Left cardiac atrium (tissue), 4 donors: ENCODE results near the gene MEMO1. TPM values are rescaled to one million over a fixed set of nuclear protein-coding genes. Genes with fewer than 3 reads are reported as not detected.
"Not testable (repeated sequence)": the region's sequence is repeated elsewhere in the genome, so short reads cannot be mapped to it uniquely, and the experiment has no call there.

ENCODE experiments used
- ATAC-seq, 2 donors: fragments of 200-7000 bp; cut with Tn5 transposase; one replicate each; pipeline ENCODE4 v1.9.1; 2020; ENCODE audit warnings: mild to moderate bottlenecking in 2 of 2, moderate library complexity in 2 of 2
- DNase-seq: peaks from one replicate; pipeline ENCODE4 v3.0.0-alpha.2; 2020
- intact Hi-C, 2 donors: fragments of 100-400 bp; cut with DNase I; formaldehyde crosslinking; loops; one replicate each; pipeline versions ENCODE4 v1.14.1 to v1.15.1; 2022 to 2023
- total RNA-seq, 2 donors: library from RNA; stranded (reverse); fragmentation: NEBNext Ultra II Directional; extraction: Animal tissue kit (Norgen Biotek cat#: 25700); gene quantifications; one replicate each; pipeline ENCODE4 v1.2.1, GENCODE V29; 2021
- donor health status: DM: no; HTN: yes; CAD: no.
- donor health status: DM: no; HTN: yes; CAD: no; lungs with severe emphysema.
- donor health status: DM: yes; HTN: yes; CAD: no.
- donor health status: Dilated cardiomyopathy.

Gene MEMO1
- total RNA-seq, 2 donors from 2014 or later = 33.1 to 37.5 TPM

DNA sequence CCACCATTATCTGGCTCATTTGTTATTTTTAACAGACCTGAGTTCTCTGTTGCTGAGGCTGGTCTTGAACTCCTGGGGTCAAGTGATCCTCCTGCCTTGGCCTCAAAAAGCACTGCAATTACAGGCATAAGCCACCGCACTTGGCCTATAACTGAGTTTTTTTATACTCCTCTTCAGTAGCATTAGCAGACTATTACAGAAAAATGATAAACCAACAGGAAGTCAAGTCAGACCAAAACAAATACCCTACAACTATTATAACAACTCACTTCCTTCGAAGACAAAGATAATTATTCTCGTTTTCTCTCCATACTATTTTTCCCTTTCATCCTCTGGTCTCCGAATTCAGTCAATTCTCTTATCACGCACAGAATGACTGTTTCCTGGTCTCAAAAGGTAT is 78.2 kb downstream of the MEMO1 start:
- intact Hi-C loops = no loop called here
- DNase-seq = no peak
- no peak for ATAC-seq

DNA sequence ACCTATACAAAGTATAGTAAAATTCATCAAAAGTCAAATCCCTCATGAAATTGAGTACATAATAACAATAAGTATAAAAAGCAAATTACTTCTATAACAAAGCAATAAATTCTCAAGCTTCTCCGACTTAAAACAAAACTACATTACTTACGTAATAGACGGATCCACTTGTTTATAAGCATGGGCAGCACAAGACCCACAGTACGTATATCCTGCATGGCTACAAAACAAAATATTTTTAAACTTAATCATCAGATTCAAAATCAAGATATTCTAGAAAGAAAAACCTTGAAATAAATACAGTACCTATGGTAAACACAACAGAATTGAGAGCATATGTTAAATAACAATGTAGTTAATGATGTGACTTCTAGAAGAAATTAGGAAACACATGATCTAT is 78.9 kb downstream of the MEMO1 start:
- DNase-seq = no peak
- no peak for ATAC-seq
- intact Hi-C loops = no loop called here

DNA sequence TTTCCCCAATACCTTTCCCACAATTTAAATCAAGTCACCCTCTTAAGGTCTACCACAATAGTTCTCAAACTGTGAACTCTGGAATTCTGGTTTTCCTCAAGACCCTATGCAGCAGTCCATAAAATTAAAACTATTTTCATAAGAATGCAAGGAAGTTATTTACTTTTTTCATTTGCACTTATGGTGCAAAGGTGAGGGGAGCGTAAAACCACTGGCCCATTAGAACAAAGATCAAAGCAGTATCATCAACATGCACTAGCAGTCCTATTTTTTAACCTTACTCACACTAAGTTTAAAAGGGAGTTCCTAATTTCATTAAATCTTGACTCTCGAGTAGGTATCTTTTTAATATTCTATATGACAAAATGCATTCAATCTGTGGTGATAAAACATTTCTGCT is 85.3 kb downstream of the MEMO1 start:
- intact Hi-C loops = no loop called here
- DNase-seq = no peak

DNA sequence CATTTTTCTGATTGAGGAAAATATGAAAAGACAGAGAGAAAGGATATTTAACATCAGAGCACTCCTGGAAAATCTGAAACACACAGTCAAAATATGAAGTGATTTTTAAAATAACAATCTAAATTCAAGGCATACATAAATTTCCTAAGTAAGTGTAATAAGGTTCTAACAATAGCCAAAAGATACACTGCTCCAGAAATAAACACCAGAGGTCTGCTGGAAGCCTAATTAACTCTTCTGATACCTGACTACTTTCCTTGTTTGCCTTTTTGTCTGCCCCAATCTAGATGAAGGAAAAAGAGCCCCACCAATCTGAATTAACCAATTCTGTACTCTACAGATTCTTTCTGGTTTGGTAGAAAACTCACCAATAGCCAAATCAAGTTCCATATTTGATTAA is 87.1 kb downstream of the MEMO1 start:
- intact Hi-C loops = no loop called here
- ATAC-seq (no peak), DNase-seq (no peak)

More for the DNA sequence above, 85.3 kb downstream of the MEMO1 start:
- ATAC-seq = no peak

DNA sequence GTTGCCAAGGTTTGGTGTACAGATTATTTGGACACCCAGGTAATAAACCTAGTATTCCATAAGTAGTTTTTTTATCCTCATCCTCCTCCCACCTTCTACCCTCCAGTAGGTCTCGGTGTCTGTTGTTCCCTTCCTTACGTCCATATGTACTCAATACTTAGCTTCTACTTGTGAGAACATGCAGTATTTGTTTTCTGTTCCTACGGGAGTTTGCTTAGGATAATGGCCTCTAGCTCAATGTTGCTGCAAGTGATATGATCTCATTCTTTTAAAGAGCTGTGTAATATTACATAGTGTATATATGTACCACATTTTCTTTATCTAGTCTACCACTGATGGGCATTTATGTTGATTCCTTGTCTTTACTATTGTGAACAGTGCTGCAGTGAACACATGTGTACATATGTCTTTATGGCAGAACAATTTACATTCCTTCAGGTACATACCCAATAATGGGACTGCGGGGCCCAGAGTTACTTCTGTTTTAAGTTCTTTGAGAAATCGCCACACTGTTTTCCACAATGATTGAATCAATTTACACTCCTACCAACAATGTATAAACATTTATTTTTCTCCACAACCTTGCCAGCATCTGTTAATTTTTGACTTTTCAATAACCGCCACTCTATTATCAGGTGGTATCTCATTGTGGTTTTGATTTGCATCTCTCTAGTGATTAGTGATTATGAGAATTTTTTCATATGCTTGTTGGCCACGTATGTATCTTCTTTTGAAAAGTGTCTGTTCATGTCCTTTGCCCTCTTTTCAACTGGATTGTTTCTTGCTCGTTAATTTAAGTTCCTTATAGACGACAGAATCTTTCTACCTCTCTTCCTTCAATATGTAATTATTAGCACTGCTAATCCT is 88.0 kb downstream of the MEMO1 start:
- intact Hi-C loops = no loop called here

DNA sequence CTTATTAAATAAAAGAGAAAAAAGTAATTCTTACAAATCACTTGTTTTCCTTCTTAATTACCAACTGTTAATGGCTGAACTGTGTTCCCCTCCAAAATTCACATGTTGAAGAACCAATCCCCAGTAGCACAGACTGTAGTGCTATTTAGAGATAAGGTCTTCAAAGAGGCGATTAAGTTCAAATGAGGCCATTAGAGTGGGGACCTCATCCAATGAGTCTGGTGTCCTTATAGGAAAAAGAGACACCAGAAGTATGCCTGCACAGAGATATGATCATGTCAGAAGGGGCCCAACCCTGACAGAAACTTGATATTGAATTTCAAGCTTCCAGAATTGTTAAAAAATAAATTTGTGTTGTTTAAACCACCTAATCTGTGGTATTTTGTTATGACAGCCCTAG is 89.8 kb downstream of the MEMO1 start:
- DNase-seq (no peak), ATAC-seq (no peak)
- intact Hi-C loops = no loop called here

More for the DNA sequence above, 88.0 kb downstream of the MEMO1 start:
- ATAC-seq (no peak), DNase-seq (no peak)

DNA sequence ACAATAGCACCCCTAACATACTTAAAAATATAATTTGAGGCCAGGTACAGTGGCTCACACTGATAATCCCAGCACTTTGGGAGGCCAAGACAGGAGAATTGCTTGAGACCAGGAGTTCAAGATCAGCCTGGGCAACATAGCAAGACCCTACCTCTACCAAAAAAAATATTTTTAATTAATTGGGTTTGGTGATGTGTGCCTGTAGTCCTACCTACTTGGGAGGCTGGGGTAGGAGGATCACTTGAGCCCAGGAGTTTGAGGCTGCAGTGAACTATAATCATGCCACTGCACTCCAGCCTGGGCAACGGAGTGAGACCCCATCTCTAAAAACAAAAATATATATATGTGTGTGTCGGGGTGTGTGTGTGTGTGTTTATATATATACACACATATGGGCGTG is 91.3 kb downstream of the MEMO1 start:
- ATAC-seq (no peak), DNase-seq (no peak)
- intact Hi-C loops = no loop called here

DNA sequence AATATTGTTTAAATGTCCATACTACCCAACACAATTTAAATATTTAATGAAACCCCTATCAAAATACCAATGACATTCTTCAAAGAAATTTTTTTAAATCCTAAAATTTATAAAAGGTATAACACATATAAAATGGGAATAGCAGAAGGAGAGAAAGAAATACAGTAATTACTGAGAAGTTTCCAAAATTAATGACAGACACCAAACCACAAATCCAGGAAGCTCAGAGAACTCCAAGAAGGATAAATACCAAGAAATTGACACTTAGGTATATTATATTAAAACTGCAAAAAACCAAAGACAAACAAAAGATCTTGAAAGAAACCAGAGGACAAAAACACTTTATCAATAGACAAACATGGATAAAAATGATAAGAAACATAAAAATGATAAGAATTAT is 101.1 kb downstream of the MEMO1 start:
- intact Hi-C loops = no loop called here
- DNase-seq (no peak), ATAC-seq (no peak)

DNA sequence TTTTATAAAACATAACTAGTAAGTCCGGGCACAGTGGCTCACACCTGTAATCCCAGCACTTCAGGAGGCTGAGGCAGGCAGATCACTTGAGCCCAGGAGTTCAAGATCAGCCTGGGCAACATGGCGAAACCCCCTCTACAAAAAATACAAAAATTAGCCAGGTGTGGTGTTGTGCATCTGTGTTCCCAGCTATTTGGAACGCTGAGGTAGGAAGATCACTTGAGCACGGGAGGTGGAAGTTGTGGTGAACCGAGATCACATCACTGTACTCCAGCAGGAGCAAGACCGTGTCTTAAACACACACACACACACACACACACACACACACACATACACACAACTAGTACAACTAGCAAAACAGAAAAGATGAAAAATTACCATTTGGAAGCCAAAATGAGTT is 103.3 kb downstream of the MEMO1 start:
- DNase-seq, ATAC-seq: not testable (repeated sequence)

DNA sequence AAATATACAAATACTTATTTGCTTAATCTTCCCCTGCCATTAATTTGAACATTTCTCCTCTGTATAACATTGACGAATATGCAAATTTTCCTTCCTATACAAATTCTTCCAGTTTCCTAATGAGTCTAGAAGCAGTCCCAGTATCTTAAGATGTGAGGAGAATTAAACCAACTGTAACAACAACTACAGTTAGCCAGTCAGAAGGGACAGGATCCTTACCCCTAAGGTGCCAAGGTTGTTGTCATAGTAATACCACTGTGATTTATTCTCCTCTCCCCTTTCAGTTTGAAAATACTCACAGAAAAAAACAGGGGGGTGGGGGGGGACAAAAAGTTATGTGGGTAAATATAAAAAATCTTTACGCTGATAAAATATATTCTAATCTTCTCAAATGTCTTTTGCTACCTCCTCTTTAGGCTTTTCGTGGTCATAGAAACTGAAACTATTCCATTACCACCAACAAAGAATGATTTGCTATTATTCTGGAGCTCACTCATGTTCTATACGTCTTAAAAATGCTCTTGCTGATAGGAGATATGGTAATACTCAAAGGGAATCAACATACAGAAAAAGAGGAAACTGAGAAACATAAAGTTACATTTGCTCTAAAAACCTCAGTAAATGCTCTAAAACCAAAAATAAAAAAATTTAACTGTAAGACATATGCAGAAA is 107.6 kb downstream of the MEMO1 start:
- ATAC-seq = no peak
- DNase-seq = no peak
- intact Hi-C loops = no loop called here

More for the DNA sequence above, 103.3 kb downstream of the MEMO1 start:
- intact Hi-C loops = not testable (repeated sequence)

DNA sequence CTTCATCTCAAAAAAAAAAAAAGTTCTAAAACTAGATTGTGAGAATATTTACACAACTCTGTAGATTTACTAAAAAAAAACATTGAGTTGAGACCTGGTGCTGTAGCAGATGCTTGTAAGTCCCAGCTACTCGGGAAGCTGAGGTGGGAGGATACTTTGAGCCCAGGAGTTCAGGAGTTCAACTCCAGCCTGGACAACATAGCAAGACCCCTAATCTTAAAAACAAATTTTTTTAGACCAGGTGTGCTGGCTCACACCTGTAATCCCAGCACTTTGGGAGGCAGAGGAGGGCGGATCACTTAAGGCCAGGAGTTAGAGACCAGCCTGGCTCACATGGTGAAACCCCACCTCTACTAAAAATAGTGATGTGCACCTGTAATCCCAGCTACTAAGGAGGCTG is 108.9 kb downstream of the MEMO1 start:
- intact Hi-C loops = no loop called here
- DNase-seq = no peak
- no peak for ATAC-seq

DNA sequence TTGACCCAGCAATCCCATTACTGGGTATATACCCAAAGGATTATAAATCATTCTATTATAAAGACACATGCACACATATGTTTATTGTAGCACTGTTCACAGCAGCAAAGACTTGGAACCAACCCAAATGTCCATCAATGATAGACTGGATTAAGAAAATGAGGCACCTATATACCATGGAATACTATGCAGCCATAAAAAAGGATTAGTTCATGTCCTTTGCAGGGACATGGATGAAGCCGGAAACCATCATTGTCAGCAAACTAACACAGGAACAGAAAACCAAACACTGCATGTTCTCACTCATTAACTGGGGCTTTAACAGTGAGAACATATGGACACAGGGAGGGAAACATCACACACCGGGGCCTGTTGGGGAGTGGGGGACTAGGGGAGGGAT is 110.7 kb downstream of the MEMO1 start:
- intact Hi-C loops, ATAC-seq, DNase-seq: not testable (repeated sequence)

DNA sequence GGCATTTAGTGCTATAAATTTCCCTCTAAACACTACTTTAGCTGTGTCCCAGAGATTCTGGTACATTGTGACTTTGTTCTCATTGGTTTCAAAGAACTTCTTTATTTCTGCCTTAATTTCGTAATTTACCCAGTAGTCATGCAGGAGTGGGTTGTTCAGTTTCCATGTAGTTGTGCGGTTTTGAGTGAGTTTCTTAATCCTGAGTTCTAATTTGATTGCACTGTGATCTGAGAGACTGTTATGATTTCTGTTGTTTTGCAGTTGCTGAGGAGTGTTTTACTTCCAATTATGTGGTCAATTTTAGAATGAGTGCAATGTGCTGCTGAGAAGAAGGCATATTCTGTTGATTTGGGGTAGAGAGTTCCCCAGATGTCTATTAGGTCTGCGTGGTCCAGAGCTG is 112.5 kb downstream of the MEMO1 start:
- intact Hi-C loops, DNase-seq, ATAC-seq: not testable (repeated sequence)

DNA sequence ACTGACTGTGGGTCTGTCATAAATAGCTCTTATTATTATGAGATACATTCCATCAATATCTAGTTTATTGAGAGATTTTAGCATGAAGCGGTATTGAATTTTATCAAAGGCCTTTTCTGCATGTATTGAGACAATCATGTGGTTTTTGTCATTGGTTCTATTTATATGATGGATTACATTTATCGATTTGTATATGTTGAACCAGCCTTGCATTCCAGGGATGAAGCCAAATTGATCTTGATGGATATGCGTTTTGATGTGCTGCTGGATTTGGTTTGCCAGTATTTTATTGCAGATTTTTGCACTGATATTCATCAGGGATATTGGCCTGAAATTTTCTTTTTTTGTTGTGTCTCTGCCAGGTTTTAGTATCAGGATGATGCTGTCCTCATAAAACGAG is 113.5 kb downstream of the MEMO1 start:
- intact Hi-C loops, DNase-seq, ATAC-seq: not testable (repeated sequence)

DNA sequence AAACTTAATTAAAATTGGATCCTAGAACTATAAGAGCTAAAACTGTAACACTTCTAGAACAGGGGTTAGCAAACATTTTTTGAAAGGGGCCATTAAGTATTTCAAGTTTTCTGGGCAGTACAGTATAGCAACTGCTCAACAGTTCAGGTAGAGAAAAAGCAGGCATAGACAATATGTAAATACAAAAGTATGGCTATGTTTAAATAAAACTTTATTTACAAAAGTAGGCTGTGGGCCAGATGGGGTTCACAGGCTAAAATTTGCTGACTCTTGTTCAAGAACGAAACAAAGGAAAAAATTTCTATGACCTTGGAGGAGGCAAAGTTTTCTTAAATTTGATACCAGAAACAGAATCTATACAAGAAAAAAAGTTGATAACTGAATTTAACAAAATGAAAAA is 114.5 kb downstream of the MEMO1 start:
- intact Hi-C loops = no loop called here
- no peak for ATAC-seq
- DNase-seq = no peak

DNA sequence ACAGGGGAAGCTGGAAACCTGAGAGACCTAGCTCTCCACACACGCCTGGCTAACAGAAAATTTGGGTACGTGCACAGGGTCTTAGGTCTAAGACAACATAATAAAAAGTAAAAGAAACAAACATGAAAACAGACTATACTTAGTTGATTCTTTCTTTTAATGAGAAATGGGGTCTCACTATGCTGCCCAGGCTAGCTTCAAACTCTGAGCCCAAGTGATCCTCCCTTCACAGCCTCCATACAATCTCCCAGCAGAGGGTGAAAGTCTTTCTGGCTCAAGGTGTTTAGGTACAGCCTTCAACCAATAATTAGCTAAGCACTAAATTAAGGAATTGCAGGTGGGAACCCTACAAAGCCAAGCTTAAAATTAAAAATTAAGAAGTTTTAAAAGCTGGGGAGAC is 116.2 kb downstream of the MEMO1 start:
- ATAC-seq = no peak
- intact Hi-C loops = no loop called here
- no peak for DNase-seq

DNA sequence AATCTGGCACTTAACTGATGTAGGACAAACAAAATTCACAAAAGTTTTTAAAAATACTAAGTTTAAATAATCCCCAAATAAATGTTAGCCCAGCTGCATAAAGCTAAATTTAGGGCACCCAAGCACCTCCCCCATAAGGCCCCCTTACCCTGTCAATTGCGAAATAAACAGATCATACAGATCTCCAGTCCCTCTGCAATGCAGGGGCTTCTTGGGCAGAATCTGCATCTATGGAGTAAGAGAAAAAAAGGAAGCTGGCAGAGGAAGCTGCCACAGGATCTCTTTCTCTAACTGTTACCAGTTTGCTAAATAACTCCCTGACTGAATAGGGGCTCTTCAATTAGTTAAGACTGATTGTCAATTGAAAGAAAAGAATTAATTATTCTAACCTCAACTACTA is 117.7 kb downstream of the MEMO1 start:
- intact Hi-C loops = no loop called here
- no peak for DNase-seq
- no peak for ATAC-seq

DNA sequence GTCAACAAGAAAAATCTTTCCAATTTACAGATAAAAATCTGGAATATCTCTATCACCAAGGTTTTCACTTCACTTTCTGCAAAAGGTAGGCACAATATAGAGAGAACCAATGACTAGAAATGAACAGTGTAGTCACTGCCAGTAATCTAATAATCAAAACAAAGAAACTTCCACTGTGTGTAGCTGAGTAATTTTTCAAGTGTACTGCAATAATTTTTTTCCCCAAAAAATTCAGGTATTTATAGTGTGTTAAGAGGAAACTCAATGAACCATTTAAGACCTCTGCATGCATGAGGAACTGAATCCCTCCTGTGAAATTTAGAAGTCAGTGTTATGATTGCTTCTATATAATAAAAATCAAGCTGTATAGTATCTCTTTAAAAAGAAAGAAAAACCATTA is 121.8 kb downstream of the MEMO1 start:
- ATAC-seq = no peak
- intact Hi-C loops = no loop called here
- DNase-seq = no peak

DNA sequence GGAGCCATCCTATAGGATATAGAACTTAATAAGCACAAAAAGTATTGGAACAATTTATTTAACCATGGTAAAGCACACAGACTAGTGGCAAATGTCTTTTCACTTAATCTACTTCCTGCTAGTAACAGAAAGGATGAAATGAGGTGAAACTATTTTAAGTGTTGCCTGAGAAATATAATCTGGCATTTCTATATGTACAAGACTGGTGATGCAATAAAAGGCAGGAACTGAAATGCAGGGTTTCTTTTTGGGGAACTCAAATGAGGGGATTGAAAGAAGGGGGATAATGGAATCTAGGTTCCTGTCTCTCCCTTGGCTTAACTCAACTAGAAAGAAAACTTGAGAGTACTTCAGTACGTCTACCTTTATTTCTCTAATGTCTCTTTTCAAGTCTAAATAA is 122.3 kb downstream of the MEMO1 start:
- DNase-seq = no peak
- intact Hi-C loops = no loop called here
- no peak for ATAC-seq

DNA sequence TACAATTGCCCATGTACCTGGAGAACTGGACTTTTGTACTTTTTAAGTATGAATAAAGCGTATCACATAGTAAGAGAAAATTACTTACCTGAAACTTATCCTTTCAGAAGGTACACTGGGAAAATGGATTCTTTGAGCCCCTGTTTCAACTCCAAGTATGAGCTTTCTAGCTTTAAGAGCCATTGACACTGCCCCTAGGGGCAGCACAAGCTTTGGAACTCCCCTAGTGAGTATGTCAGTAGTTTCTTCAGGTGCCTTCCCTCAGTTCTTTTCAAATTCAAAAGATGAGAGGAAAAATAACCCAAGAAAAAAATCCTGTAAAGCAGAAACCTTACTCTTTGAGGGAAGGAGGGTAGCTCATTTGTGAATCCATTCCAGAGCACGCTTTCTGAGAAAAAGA is 124.1 kb downstream of the MEMO1 start:
- ATAC-seq = no peak
- DNase-seq = no peak
- intact Hi-C loops = no loop called here

DNA sequence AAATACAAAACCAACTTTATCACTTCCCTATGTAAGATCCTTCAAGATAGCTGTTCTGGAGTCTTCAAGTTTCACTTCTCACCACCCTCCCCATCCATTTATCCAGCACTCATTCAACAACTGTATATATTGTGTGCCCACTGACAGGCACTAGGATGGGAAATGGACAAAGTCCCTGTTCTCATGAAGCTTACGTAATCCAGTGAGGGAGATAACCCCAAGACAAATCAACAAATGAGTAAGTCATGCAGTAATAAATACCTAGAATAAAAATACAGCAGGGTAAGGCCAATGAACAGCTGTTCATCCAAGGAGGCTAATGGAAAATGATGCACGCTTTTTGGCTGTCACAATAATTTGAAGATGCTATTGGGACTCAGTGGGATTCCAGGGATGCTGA is 133.8 kb downstream of the MEMO1 start:
- intact Hi-C loops = no loop called here
- DNase-seq (no peak), ATAC-seq (no peak)
